ENCODE data around the gene NCR2.

Gene NCR2

GRCh38 chr6:41331401-41332150 lies 3.8 kb upstream of the NCR2 start:
- DNase-seq, result no peak

GRCh38 chr6:41332241-41332640 lies 3.2 kb upstream of the NCR2 start:
- DNase-seq, result no peak

GRCh38 chr6:41332842-41333736 lies 2.3 kb upstream of the NCR2 start:
- DNase-seq, result no peak

GRCh38 chr6:41334482-41335040 lies 847 bp upstream of the NCR2 start:
- no peak for DNase-seq

- no peak for DNase-seq
These were observed 535 bp downstream of the NCR2 start for GRCh38 chr6:41335943-41336342.

GRCh38 chr6:41336824-41337223 lies 1.4 kb downstream of the NCR2 start:
- DNase-seq, result no peak

- DNase-seq, result no peak
These were observed 2.3 kb downstream of the NCR2 start for GRCh38 chr6:41337709-41338108.

GRCh38 chr6:41338659-41339058 lies 3.3 kb downstream of the NCR2 start:
- no peak for DNase-seq

GRCh38 chr6:41341580-41341979 lies 6.2 kb downstream of the NCR2 start:
- DNase-seq, result no peak

- DNase-seq, result no peak
These were observed 6.8 kb downstream of the NCR2 start for GRCh38 chr6:41342241-41342640.

GRCh38 chr6:41343641-41344187 lies 8.3 kb downstream of the NCR2 start:
- no peak for DNase-seq

GRCh38 chr6:41344876-41345275 lies 9.5 kb downstream of the NCR2 start:
- no peak for DNase-seq

GRCh38 chr6:41345901-41346300 lies 10.5 kb downstream of the NCR2 start:
- no peak for DNase-seq

GRCh38 chr6:41346441-41346840 lies 11.0 kb downstream of the NCR2 start:
- no peak for DNase-seq

GRCh38 chr6:41347378-41348050 lies 12.1 kb downstream of the NCR2 start:
- no peak for DNase-seq

GRCh38 chr6:41348934-41349333 lies 13.5 kb downstream of the NCR2 start:
- DNase-seq, result no peak

GRCh38 chr6:41352396-41352795 lies 17.0 kb downstream of the NCR2 start:
- no peak for DNase-seq

GRCh38 chr6:41352907-41353306 lies 17.5 kb downstream of the NCR2 start:
- DNase-seq, result no peak

GRCh38 chr6:41353333-41353732 lies 17.9 kb downstream of the NCR2 start:
- no peak for DNase-seq

GRCh38 chr6:41355952-41356351 lies 20.5 kb downstream of the NCR2 start:
- DNase-seq, result no peak

- no peak for DNase-seq
These were observed 21.4 kb downstream of the NCR2 start for GRCh38 chr6:41356825-41357224.

GRCh38 chr6:41358503-41358902 lies 23.1 kb downstream of the NCR2 start:
- DNase-seq, result no peak

Measured in NCI-H1436 (cell line).